CD4-positive, alpha-beta T cell (primary cell): ENCODE data around the gene MYOT. TPM values are rescaled to one million over a fixed set of nuclear protein-coding genes. Genes with fewer than 3 reads are reported as not detected.
"Not testable (repeated sequence)": the region's sequence is repeated elsewhere in the genome, so short reads cannot be mapped to it uniquely, and the experiment has no call there.

Experiments
- ATAC-seq: fragments of 200-7000 bp; cut with Tn5 transposase; one replicate; pipeline ENCODE4 v1.10.0; 2022; ENCODE audit warnings: mild to moderate bottlenecking; ENCODE audit not compliant: poor library complexity
- CTCF ChIA-PET: fragments of 350-600 bp; sonication (Branson Sonifier 250); formaldehyde crosslinking; loops from one replicate; lab custom pipeline; 2021; ENCODE audit warnings: antibody characterized with exemption, inconsistent platforms; lab: Charles Lee
- POLR2A ChIA-PET: fragments of 350-600 bp; sonication (Branson Sonifier 250); formaldehyde crosslinking; loops from one replicate; lab custom pipeline; 2021; ENCODE audit warnings: antibody characterized with exemption, inconsistent platforms; lab: Charles Lee
- DNase-seq, 14 experiments: peaks; one replicate each; pipeline ENCODE4 v3.0.0-alpha.2; 2013 to 2020; ENCODE audit warnings: mixed read lengths in 2 of 14
- H3K27ac ChIP-seq, 2 donors: one replicate each; pipeline versions ENCODE4 v1.5.1 to v1.7.0; 2013; ENCODE audit warnings: low read length in 2 of 2, low read depth in 1 of 2, mild to moderate bottlenecking in 1 of 2
- H3K27me3 ChIP-seq, 2 experiments: 1 replicate in 1 of 2; 2 replicates in 1 of 2; pipeline versions ENCODE4 v1.6.1 to v1.7.0; 2013; ENCODE audit warnings: low read length in 2 of 2, control low read depth in 1 of 2, mild to moderate bottlenecking in 1 of 2, moderate library complexity in 1 of 2; ENCODE audit not compliant: insufficient read depth in 2 of 2, control insufficient read depth in 1 of 2
- H3K36me3 ChIP-seq: one replicate; pipeline ENCODE4 v1.6.1; 2013; ENCODE audit warnings: low read length, control low read depth; ENCODE audit not compliant: insufficient read depth
- H3K4me1 ChIP-seq: one replicate; pipeline ENCODE4 v1.6.1; 2013; ENCODE audit warnings: low read length, control low read depth; ENCODE audit not compliant: insufficient read depth
- H3K4me3 ChIP-seq: one replicate; pipeline ENCODE4 v1.5.1; 2013; ENCODE audit warnings: mild to moderate bottlenecking, low read length, moderate library complexity
- H3K9me3 ChIP-seq, 2 experiments: 1 replicate in 1 of 2; 2 replicates in 1 of 2; pipeline versions ENCODE4 v1.6.1 to v1.7.0; 2013; ENCODE audit warnings: low read length in 2 of 2, mild to moderate bottlenecking in 2 of 2, control low read depth in 1 of 2, moderate library complexity in 1 of 2; ENCODE audit not compliant: control insufficient read depth in 1 of 2, insufficient read depth in 1 of 2
- H3K27ac Mint-ChIP-seq: one replicate; pipeline ENCODE4 v1.8.0; 2020; ENCODE audit warnings: mixed read lengths
- H3K27me3 Mint-ChIP-seq: one replicate; pipeline ENCODE4 v1.8.0; 2021; ENCODE audit warnings: mixed read lengths
- H3K36me3 Mint-ChIP-seq: one replicate; pipeline ENCODE4 v1.8.0; 2021; ENCODE audit warnings: low read depth, mixed read lengths
- H3K4me1 Mint-ChIP-seq: one replicate; pipeline ENCODE4 v1.8.0; 2021; ENCODE audit warnings: low read depth, mixed read lengths
- H3K4me3 Mint-ChIP-seq: one replicate; pipeline ENCODE4 v1.8.0; 2020; ENCODE audit warnings: mild to moderate bottlenecking, mixed read lengths
- H3K9me3 Mint-ChIP-seq: one replicate; pipeline ENCODE4 v1.8.0; 2020; ENCODE audit warnings: mixed read lengths
- CTCF ChIP-seq: fragments of 200-600 bp; IDR thresholded peaks from one replicate; pipeline ENCODE4 v1.8.0; 2022; ENCODE audit warnings: antibody characterized with exemption, mild to moderate bottlenecking
- intact Hi-C, 2 experiments: fragments of 100-400 bp; cut with DNase I in 1 of 2; cut with micrococcal nuclease in 1 of 2; formaldehyde crosslinking; loops; one replicate each; pipeline versions ENCODE4 v1.15.1 to v1.9.0; 2023 to 2025; cut with DNase I, micrococcal nuclease
- total RNA-seq, 174 experiments: library from RNA in 2 of 174; stranded (reverse) in 2 of 174; gene quantifications; one replicate each; pipeline ENCODE4 v1.2.3 and lab custom pipeline; 2021 to 2026

The MYOT gene
- total RNA-seq, 2 experiments from 2014 or later = not detected

GRCh38 chr5:137858954-137859353 is 8.7 kb upstream of the MYOT start:
- CTCF ChIA-PET = no interaction called here
- POLR2A ChIA-PET = no interaction called here

GRCh38 chr5:137862251-137862650 is 5.4 kb upstream of the MYOT start:
- intact Hi-C loops = no loop called here
- ChIA-PET POLR2A (interaction anchor here (1.1 kb wide), 1 partner anchor 27 kb away, joined by 3 read pairs; the partner anchor contains the start of gene PKD2L2), CTCF (no interaction called here)
- Mint-ChIP-seq H3K4me1 (peaks cover 27% of the 10 kb centered on the region), H3K27ac (no peak overlapping the region), H3K4me3 (no peak overlapping the region), H3K27me3 (no peaks in the 10 kb centered on the region), H3K9me3 (no peaks in the 10 kb centered on the region), H3K36me3 (no peaks in the 10 kb centered on the region)
- Histone ChIP-seq H3K27me3 (no peaks in the 10 kb centered on the region), H3K4me1 (peaks cover 6% of the 10 kb centered on the region), H3K9me3 (no peaks in the 10 kb centered on the region), H3K27ac (no peak overlapping the region), H3K4me3 (no peak overlapping the region), H3K36me3 (no peaks in the 10 kb centered on the region)
- DNase-seq = no peak
- ATAC-seq = no peak
- TF ChIP-seq CTCF = no peak

More at GRCh38 chr5:137858954-137859353, 8.7 kb upstream of the MYOT start:
- TF ChIP-seq CTCF = no peak
- no peaks in the 10 kb centered on the region for H3K9me3 ChIP-seq
- H3K4me1 Mint-ChIP-seq = peaks cover 32% of the 10 kb centered on the region
- no peaks in the 10 kb centered on the region for H3K27me3 Mint-ChIP-seq
- intact Hi-C loops = no loop called here
- DNase-seq = no peak
- no peaks in the 10 kb centered on the region for H3K36me3 Mint-ChIP-seq
- no peak overlapping the region for H3K4me3 Mint-ChIP-seq
- no peak overlapping the region for H3K27ac Mint-ChIP-seq
- H3K27me3 ChIP-seq = no peaks in the 10 kb centered on the region
- no peak for ATAC-seq
- peaks cover 6% of the 10 kb centered on the region for H3K4me1 ChIP-seq
- H3K9me3 Mint-ChIP-seq = no peaks in the 10 kb centered on the region
- no peaks in the 10 kb centered on the region for H3K36me3 ChIP-seq
- no peak overlapping the region for H3K27ac ChIP-seq
- H3K4me3 ChIP-seq = no peak overlapping the region

- H3K36me3 ChIP-seq, H3K27me3 Mint-ChIP-seq, H3K36me3 Mint-ChIP-seq, H3K27me3 ChIP-seq, H3K9me3 Mint-ChIP-seq, CTCF ChIA-PET, intact Hi-C loops, H3K9me3 ChIP-seq, POLR2A ChIA-PET, H3K27ac ChIP-seq, H3K27ac Mint-ChIP-seq, H3K4me3 Mint-ChIP-seq, DNase-seq, H3K4me3 ChIP-seq, H3K4me1 ChIP-seq, ATAC-seq: not testable (repeated sequence)
- H3K4me1 Mint-ChIP-seq = peaks cover 13% of the 10 kb centered on the region
Observed at GRCh38 chr5:137863653-137864052, 4.0 kb upstream of the MYOT start.
